WTC11 (cell line): ENCODE measurements around the gene ACADL.

Source experiments
- ATF3 ChIP-seq: sonication (generic); formaldehyde crosslinking; conservative IDR thresholded peaks from 2 replicates; pipeline ENCODE4 v1.8.1; 2022; ENCODE audit warnings: mild to moderate bottlenecking, missing genetic modification reagents
- CBFB ChIP-seq: sonication (generic); formaldehyde crosslinking; IDR thresholded peaks from 2 replicates; pipeline ENCODE4 v1.8.1; 2022; ENCODE audit warnings: mild to moderate bottlenecking, low read depth, missing genetic modification reagents
- CTCF ChIP-seq: fragments of 200-600 bp; IDR thresholded peaks from 2 replicates; pipeline ENCODE4 v1.8.0; 2022; ENCODE audit warnings: antibody characterized with exemption
- ESRRA ChIP-seq: sonication (generic); formaldehyde crosslinking; IDR thresholded peaks from 2 replicates; pipeline ENCODE4 v1.8.1; 2022; ENCODE audit warnings: mild to moderate bottlenecking, missing genetic modification reagents, borderline replicate concordance
- FOXP1 ChIP-seq: sonication (generic); formaldehyde crosslinking; IDR thresholded peaks from 2 replicates; pipeline ENCODE4 v1.8.0; 2022; ENCODE audit warnings: missing genetic modification reagents, mild to moderate bottlenecking, moderate library complexity, borderline replicate concordance
- JAZF1 ChIP-seq: fragments of 250-450 bp; sonication (Bioruptor Pico); IDR thresholded peaks from 2 replicates; pipeline ENCODE4 v1.9.0; 2021; ENCODE audit warnings: moderate library complexity, mild to moderate bottlenecking, inconsistent platforms
- NFYB ChIP-seq: sonication (generic); formaldehyde crosslinking; conservative IDR thresholded peaks from 2 replicates; pipeline ENCODE4 v1.8.0; 2022; ENCODE audit warnings: low read depth, missing genetic modification reagents
- RORB ChIP-seq: fragments of 250-450 bp; sonication (Bioruptor Pico); IDR thresholded peaks from 2 replicates; pipeline ENCODE4 v1.9.0; 2021; ENCODE audit warnings: mild to moderate bottlenecking
- USF2 ChIP-seq: sonication (generic); formaldehyde crosslinking; IDR thresholded peaks from 2 replicates; pipeline ENCODE4 v1.8.1; 2023; ENCODE audit warnings: mild to moderate bottlenecking, missing genetic modification reagents, moderate library complexity
- ZBTB21 ChIP-seq: sonication (generic); formaldehyde crosslinking; IDR thresholded peaks from 2 replicates; pipeline ENCODE4 v1.8.1; 2023; ENCODE audit warnings: mild to moderate bottlenecking, missing genetic modification reagents, borderline replicate concordance
- ZNF138 ChIP-seq: sonication (generic); formaldehyde crosslinking; conservative IDR thresholded peaks from 2 replicates; pipeline ENCODE4 v1.8.1; 2022; ENCODE audit warnings: mild to moderate bottlenecking, moderate library complexity, missing genetic modification reagents
- ZNF232 ChIP-seq: sonication (generic); formaldehyde crosslinking; IDR thresholded peaks from 2 replicates; pipeline ENCODE4 v1.8.0; 2022; ENCODE audit warnings: mild to moderate bottlenecking, missing genetic modification reagents
- TF ChIP-seq, protein P1 (sequence below): sonication (generic); formaldehyde crosslinking; IDR thresholded peaks from 2 replicates; pipeline ENCODE4 v1.8.0; 2022; ENCODE audit warnings: mild to moderate bottlenecking, missing genetic modification reagents
- TF ChIP-seq, protein P2 (sequence below): sonication (generic); formaldehyde crosslinking; IDR thresholded peaks from 2 replicates; pipeline ENCODE4 v1.8.0; 2022; ENCODE audit warnings: mild to moderate bottlenecking, missing genetic modification reagents

GRCh38 chr2:210167227-210167626, 58.0 kb downstream of the ACADL start:
- TF ChIP-seq ZBTB21 (CRISPR knock-in tag) = no peak
- TF ChIP-seq NFYB (CRISPR knock-in tag) = no peak
- no peak for TF ChIP-seq ZNF138 (CRISPR knock-in tag)
- TF ChIP-seq CBFB (CRISPR knock-in tag) = no peak
- no peak for TF ChIP-seq RORB (CRISPR knock-in tag)
- no peak for TF ChIP-seq JAZF1 (CRISPR knock-in tag)
- no peak for TF ChIP-seq USF2 (CRISPR knock-in tag)
- TF ChIP-seq, protein P1, sequence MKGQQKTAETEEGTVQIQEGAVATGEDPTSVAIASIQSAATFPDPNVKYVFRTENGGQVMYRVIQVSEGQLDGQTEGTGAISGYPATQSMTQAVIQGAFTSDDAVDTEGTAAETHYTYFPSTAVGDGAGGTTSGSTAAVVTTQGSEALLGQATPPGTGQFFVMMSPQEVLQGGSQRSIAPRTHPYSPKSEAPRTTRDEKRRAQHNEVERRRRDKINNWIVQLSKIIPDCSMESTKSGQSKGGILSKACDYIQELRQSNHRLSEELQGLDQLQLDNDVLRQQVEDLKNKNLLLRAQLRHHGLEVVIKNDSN (CRISPR knock-in tag) = no peak
- no peak for TF ChIP-seq CTCF
- no peak for TF ChIP-seq ESRRA (CRISPR knock-in tag)
- no peak for TF ChIP-seq FOXP1 (CRISPR knock-in tag)
- TF ChIP-seq ZNF232 = no peak
- TF ChIP-seq, protein P2, sequence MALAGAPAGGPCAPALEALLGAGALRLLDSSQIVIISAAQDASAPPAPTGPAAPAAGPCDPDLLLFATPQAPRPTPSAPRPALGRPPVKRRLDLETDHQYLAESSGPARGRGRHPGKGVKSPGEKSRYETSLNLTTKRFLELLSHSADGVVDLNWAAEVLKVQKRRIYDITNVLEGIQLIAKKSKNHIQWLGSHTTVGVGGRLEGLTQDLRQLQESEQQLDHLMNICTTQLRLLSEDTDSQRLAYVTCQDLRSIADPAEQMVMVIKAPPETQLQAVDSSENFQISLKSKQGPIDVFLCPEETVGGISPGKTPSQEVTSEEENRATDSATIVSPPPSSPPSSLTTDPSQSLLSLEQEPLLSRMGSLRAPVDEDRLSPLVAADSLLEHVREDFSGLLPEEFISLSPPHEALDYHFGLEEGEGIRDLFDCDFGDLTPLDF (CRISPR knock-in tag) = no peak
- no peak for TF ChIP-seq ATF3 (CRISPR knock-in tag)
